ENCODE data around the gene FOLH1.
"Not testable (repeated sequence)": the region's sequence is repeated elsewhere in the genome, so short reads cannot be mapped to it uniquely, and the experiment has no call there.

The FOLH1 gene

DNA sequence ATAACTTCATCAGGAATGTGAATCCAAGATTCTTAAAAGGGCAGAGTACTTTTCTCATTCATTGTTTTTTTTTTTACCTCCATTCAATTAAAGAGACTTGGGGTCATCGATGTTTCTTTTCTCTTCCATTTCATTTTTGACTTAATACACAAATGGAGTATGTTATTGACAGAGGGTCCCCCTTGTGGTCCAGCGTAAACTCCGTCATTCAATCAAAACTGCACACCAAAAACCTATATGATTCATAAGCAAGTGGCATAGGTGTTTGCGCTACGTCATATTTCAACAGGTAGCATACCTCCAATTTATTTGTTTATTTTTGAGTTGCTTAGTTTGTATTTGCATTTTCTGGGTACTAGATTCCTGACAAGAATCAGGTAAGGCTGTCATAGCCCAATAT is 12.7 kb upstream of the FOLH1 start:
- no peak for DNase-seq (ENCODE audit: extremely low spot score)
- POLR2A ChIA-PET: no interaction called here
- CTCF ChIA-PET: no interaction called here

DNA sequence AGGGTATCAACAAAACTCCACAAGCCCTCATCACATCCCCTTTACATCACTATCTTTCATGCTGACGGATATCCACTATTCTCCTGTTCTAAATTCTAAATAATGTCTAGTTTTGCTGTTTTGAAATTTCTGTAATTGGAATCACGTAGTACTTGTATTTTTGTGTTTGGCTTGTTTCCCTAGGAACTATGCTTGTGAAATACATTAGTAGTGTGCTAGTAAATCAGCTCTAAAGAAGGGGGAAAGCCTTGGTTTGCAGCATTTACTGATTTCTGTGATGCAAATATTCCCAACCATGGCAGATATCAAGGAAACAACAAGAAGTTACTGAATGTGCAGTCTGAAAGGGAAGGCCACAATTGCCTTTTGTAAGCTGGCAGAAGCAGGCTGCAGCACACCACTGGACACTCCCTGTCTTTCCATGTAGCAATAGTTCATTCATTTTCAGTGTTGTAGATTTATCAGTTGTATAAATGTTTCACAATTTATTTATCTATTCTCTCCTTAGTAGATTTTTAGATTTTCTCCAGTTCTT is 4.7 kb upstream of the FOLH1 start:
- DNase-seq (ENCODE audit: extremely low spot score): no peak
- ChIA-PET CTCF (no interaction called here), POLR2A (no interaction called here)
- TF ChIP-seq, protein P1, sequence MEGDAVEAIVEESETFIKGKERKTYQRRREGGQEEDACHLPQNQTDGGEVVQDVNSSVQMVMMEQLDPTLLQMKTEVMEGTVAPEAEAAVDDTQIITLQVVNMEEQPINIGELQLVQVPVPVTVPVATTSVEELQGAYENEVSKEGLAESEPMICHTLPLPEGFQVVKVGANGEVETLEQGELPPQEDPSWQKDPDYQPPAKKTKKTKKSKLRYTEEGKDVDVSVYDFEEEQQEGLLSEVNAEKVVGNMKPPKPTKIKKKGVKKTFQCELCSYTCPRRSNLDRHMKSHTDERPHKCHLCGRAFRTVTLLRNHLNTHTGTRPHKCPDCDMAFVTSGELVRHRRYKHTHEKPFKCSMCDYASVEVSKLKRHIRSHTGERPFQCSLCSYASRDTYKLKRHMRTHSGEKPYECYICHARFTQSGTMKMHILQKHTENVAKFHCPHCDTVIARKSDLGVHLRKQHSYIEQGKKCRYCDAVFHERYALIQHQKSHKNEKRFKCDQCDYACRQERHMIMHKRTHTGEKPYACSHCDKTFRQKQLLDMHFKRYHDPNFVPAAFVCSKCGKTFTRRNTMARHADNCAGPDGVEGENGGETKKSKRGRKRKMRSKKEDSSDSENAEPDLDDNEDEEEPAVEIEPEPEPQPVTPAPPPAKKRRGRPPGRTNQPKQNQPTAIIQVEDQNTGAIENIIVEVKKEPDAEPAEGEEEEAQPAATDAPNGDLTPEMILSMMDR (IDR thresholded peaks at IDR 0.05; ENCODE audit: control extremely low read depth, extremely low read depth, low read depth, missing control alignments): no peak

More for the DNA sequence above, 12.7 kb upstream of the FOLH1 start:
- TF ChIP-seq, protein P1 (IDR thresholded peaks at IDR 0.05; ENCODE audit: control extremely low read depth, extremely low read depth, low read depth, missing control alignments): no peak

DNA sequence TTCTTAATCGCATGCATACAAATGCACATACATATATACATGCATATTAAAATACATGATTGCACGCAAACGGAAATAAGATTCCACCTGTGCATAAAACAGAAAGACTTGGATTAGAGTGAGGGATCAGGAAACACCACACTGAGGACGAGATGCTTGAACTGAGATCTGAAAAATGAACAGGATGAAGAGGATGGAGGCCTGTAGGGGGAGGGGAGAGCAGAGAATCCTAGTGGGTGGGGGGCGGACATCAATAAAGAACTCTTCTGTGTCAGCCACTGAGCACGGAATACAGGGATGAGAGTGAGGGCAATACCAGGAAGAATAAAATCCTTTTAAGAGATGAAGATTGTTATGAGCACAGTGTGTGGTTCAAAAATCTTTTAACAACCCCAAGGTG is 1.4 kb downstream of the FOLH1 start:
- DNase-seq (ENCODE audit: extremely low spot score); POLR2A ChIA-PET; CTCF ChIA-PET: not testable (repeated sequence)

DNA sequence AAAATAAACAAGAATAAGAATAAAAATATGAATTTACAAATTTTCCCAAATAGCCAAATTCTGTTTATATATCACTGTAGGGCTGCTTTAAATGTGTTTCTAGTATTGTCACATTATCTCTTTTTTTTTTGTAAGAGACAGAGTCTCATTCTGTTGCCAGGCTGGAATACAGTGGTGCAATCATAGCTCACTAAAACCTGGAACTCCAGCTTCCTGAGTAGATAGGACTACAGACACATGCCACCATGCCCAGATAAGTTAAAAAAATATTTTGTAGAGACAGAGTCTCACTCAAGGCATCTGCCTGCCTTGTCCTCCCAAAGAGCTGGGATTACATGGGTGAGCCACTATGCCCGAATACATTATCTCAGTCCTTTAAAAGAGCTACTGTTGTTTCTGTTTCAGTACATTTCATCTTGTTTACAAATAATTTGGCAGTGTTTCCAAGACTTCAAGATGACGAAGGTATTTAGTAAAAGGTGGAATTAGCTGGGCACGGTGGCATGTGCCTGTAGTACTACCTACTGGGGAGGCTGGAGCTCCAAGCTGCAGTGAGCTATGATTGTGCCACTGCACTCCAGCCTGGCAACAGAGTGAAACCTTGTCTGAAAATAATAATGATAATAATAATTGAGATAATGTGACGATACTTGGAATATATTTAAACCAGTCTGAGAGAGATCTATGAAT is 6.0 kb downstream of the FOLH1 start:
- POLR2A ChIA-PET: no interaction called here
- TF ChIP-seq, protein P1 (IDR thresholded peaks at IDR 0.05; ENCODE audit: control extremely low read depth, extremely low read depth, low read depth, missing control alignments): no peak
- no peak for DNase-seq (ENCODE audit: extremely low spot score)
- CTCF ChIA-PET: no interaction called here

DNA sequence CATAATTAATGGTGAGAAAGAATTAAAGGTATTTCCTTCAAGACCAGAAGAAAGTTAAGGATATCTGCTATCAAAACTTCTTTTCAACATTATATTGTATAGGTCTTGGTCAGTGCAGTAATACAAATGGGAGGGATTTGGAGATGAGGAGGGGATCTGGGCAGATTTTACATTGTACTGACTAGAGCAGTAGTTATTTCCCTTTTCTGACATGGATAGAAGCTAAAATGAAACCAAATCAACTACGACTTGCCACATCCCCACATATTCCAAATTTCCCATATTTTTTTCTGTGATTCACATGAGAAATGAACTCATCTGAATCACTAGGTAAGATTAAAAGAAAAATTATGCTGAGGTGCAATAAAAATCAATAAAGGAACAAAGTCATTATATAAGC is 11.6 kb downstream of the FOLH1 start:
- POLR2A ChIA-PET; CTCF ChIA-PET; DNase-seq (ENCODE audit: extremely low spot score): not testable (repeated sequence)

DNA sequence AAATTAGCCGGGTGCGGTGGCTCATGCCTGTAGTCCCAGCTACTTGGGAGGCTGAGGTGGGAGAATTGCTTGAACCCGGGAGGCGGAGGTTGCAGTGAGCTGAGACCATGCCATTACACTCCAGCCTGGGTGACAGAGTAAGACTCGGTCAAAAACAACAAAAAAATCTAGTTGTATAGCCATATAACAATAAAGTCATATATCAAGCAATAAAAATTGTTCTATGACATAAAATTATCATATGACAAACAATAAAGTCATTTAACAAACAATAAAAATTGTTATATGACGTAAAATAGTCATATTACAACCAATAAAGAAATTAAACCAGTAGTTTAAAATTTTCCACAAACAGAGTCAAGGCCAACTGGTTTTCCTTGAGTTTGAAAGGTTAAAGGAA is 12.4 kb downstream of the FOLH1 start:
- DNase-seq (ENCODE audit: extremely low spot score); CTCF ChIA-PET; POLR2A ChIA-PET: not testable (repeated sequence)

DNA sequence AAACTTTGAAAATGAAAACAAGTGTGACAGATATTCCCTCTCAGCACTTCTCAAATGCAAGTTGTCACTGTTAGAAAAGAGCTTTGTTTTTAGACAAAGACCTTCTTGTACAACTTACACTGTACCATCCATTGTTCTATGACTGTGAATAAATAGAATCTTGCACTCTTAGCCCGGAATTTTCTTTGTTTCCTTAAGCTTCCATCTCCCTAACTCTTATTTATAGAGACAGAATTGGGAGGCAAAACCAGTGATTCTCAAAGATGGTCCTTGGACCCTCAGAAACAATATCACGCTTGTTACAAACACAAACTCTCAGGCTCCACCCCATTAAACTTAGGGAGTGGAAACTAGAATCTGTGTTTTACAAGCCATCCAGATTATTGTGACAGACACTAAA is 18.1 kb downstream of the FOLH1 start:
- DNase-seq (ENCODE audit: extremely low spot score); POLR2A ChIA-PET; CTCF ChIA-PET: not testable (repeated sequence)

DNA sequence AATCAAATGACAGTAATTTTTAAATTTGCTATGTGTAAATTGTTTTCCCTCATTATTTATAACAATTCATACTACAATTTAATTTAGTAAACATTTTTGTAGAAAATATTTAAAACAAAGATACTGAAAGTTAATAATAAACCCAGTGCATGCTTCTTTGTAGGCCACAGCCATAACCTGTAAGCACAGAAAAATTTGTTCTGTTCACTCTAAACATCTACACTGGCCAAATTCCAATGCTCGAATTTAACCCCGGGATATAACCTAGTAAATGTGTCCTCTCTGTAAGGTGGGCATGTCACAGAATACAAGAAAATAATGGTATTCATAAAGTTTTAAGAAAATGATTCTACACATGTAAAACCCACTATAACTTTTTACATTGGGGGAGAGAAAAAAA is 22.2 kb downstream of the FOLH1 start:
- POLR2A ChIA-PET, CTCF ChIA-PET: not testable (repeated sequence)

DNA sequence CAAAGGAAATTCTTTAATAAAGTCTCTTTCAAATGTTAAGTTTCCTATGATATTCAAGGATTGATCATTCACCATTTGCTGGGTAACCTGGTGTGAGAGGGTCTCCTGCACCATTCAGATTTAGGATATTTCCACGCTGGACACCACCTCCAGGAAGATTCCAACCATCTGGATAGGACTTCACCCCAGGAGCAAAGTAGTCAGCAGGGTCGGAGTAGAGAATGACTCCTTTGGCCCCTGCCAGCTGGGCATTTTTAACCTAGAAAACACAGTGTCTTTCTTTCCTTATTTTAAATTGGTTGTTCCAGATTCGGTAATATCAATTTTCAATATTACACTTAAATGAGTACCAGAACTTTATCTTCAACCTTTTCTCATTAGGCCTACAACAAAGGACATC is 22.8 kb downstream of the FOLH1 start:
- POLR2A ChIA-PET; DNase-seq (ENCODE audit: extremely low spot score); CTCF ChIA-PET: not testable (repeated sequence)

More for the DNA sequence above, 22.2 kb downstream of the FOLH1 start:
- DNase-seq (ENCODE audit: extremely low spot score): not testable (repeated sequence)

DNA sequence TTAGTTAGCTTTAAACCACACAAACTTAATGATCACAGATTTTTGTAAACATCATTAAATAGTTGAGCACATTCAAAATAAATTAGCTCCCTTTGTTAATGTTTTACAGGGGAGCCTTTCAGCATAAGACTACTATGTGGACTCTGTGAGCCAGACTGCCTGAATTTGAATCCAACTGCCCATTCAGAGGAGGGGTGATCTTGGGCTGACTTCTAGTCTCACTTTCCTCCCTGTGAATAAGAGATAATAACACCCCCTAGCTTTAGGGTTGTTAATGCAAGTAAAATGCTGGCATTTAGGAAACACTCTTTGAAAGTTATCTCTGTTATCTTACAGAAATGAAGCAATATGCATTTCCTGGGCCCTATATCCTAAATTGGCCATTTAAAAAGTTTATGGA is 23.6 kb downstream of the FOLH1 start:
- DNase-seq (ENCODE audit: extremely low spot score); POLR2A ChIA-PET; CTCF ChIA-PET: not testable (repeated sequence)

DNA sequence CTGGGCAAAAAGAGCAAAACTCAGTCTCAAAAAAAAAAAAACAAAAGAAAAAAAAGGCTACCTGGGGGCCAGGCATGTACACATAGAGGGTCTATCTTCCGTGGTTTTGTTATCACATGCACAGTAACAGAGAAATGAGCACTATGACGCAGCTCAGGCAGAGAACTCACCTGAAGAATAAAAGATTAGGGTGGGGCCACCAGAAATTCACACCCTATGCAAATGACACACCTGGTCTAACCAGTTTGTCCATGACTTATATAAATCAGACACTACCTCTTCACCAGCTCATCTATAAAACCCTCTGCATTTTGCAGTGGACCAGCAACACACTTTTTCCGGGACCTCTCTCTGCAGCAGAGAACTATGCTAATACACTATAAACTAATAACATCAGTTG is 30.5 kb downstream of the FOLH1 start:
- POLR2A ChIA-PET; CTCF ChIA-PET; DNase-seq (ENCODE audit: extremely low spot score): not testable (repeated sequence)

DNA sequence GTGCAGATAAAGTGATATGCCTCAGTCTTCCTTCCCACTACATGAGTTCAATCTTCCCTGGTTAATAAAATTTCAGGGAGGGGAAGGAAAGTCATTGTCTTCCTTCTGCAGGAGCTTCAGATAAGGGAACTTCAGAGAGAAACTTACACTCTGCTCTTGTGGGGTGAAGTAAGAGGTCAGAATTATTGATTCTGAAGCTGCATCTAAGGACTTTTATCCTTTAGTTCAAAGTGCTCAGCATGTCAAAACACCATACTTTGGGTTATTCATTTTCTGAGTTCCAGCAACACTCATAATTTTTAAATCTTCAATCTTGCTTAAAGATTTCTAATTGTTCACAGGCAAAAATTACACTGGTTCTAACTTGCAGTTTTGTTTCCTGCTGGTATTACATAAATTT is 33.0 kb downstream of the FOLH1 start:
- POLR2A ChIA-PET; CTCF ChIA-PET; DNase-seq (ENCODE audit: extremely low spot score): not testable (repeated sequence)

DNA sequence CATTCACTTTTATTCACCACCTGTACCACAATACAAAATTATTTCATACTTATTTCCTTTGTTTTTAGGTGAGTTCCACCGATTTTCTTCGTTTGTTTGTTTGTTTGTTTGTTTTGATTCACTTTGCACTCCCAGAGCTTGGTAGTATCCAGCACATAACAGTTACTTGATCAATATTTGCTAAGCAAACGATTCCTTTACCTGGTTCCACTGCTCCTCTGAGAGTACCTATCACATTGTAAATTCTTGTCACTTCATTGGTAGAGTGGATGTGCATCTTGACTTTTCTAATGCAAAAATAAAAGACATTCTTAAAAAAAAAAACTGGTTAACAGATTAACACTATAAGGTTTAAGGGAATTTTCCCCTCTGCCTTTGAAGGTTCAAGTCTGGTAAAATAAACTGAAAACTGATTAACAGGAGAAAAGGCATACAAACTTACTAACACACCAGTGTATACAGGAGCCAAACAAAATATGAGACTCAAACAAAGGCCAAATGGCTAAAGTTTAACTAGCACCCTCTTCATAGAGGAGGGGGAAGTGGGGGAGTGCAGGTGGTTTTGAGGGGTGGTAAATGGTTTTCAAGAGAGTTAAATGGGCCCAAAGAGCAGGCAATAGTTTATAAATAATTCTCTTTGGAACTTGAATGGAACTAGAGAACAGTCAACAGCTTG is 33.6 kb downstream of the FOLH1 start:
- POLR2A ChIA-PET, CTCF ChIA-PET: not testable (repeated sequence)

DNA sequence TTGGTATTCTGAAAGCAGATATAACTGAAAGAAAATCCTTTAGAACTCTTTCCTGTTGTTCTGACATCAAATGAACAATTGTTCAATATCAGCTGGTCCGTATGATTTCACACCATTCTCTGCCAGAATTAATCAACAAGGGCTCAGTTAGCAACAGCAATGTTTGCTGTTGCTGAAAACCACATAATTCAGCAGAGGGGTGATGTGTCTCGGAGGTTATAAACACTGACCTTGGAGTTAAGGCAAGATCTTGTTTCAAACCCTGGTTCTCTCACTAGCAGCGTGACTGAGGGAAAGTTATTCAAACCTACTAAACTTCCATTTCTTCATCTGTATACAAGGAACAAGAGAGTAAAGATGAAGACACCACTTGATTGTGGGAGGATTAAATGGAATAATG is 36.8 kb downstream of the FOLH1 start:
- POLR2A ChIA-PET; CTCF ChIA-PET; DNase-seq (ENCODE audit: extremely low spot score): not testable (repeated sequence)

More for the DNA sequence above, 33.6 kb downstream of the FOLH1 start:
- not testable (repeated sequence) for DNase-seq (ENCODE audit: extremely low spot score)

DNA sequence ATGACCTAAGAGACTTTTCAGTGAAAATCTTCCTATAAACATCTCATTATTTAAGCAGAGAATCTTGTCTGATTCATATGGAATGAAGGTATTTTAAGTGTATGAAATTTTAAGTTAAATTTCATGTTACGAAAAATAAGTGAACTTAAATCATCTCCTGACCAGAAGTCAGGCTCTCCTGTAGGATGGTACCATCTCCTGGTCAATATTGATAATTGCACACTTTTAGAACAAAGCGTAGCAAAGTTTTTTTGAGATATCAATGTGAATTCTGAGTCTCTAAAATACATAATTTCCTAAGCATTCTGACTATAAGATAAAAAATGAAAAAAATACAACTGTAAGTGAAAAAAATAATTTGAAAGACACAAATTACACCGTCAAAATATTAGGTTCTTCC is 38.8 kb downstream of the FOLH1 start:
- POLR2A ChIA-PET; DNase-seq (ENCODE audit: extremely low spot score); CTCF ChIA-PET: not testable (repeated sequence)
